ENCODE results near the gene COL11A2.

Gene COL11A2

DNA sequence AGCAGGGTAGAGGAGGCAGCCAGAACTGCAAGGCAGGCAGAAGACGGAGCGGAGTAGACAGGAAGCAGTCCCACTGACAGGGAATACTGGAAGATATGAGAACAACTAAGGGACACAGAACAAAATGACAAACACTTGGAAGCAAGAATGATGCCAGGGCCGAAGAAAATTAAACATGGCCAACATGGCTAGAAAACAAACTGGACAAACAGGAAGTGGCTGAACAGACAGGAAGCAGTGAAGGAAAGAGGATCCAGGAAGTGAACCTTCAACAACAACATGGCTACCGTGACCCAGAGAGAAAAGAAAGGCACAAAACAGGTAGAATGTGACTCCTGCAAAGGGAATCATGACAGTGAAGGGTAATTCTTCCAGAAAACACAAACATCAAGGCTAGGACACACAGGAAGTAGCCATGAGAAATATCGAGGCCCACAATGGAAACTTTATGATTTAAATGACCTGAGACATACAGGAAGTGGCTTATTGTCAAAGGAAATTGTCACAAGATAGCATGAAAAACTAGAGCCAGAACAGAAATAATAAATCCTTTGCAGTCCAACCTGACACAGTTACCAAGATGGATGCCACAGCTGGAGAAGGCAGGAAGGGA, 9.1 kb downstream of the COL11A2 start:
- H3K4me1 Mint-ChIP-seq = peaks cover 22% of the 10 kb centered on the region
- peaks cover 40% of the 10 kb centered on the region for H3K27me3 Mint-ChIP-seq
- peak overlapping the region; percentile 89 for H3K27ac Mint-ChIP-seq (ENCODE audit: low read depth)
- peaks cover 3% of the 10 kb centered on the region for H3K36me3 Mint-ChIP-seq (ENCODE audit: insufficient read depth)
- DNase-seq (ENCODE audit: low spot score in 2 of 2) (no peak), ATAC-seq (replicated peaks; ENCODE audit: extremely low read depth, poor library complexity, severe bottlenecking) (no peak)
- peak overlapping the region; percentile 52 for H3K4me3 Mint-ChIP-seq
- peaks cover 13% of the 10 kb centered on the region for H3K9me3 Mint-ChIP-seq

- no peak overlapping the region for H3K4me3 Mint-ChIP-seq
- peaks cover 13% of the 10 kb centered on the region for H3K9me3 Mint-ChIP-seq
- peak overlapping the region; percentile 49 for H3K27ac Mint-ChIP-seq (ENCODE audit: low read depth)
- DNase-seq (ENCODE audit: low spot score in 2 of 2) (no peak), ATAC-seq (replicated peaks; ENCODE audit: extremely low read depth, poor library complexity, severe bottlenecking) (no peak)
- H3K4me1 Mint-ChIP-seq = peaks cover 22% of the 10 kb centered on the region
- peaks cover 40% of the 10 kb centered on the region for H3K27me3 Mint-ChIP-seq
- peaks cover 3% of the 10 kb centered on the region for H3K36me3 Mint-ChIP-seq (ENCODE audit: insufficient read depth)
These were observed 11.1 kb downstream of the COL11A2 start for GRCh38 chr6:33181141-33181540.

DNA sequence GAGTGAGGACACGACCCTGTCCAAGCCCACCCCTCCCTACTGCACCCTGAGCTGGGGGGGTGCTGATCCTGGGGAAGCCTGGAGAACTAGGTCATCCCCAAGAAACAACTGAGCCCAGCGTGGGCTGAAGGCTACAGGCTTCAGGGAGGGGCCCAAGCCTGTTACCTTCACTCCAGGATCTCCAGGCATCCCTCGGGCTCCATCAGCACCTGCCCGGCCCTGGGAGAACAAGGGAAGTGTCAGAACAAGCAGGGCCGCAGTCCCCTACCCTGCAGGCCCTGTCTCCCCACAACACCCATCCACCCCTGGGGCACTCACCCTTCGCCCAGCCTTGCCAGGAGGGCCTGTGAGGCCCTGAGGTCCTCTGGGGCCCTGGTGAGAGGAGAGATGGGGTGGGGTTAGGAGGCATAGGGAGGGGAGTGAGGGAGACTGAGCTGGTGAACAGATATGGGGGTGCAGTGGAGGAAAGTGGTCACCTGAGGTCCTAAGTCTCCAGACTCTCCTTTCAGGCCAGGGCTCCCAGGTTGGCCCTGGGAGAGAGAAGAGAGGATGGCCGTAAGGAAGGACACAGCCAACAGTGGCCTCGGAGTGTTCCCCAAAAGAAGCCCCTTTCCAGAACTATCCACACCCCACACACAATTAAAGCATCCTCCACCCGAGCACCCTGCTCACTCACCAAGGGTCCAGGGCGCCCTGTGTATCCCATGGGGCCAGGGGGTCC, 13.4 kb downstream of the COL11A2 start:
- H3K4me1 Mint-ChIP-seq = peaks cover 14% of the 10 kb centered on the region
- peaks cover 45% of the 10 kb centered on the region for H3K27me3 Mint-ChIP-seq
- H3K9me3 Mint-ChIP-seq = peaks cover 13% of the 10 kb centered on the region
- peaks cover 3% of the 10 kb centered on the region for H3K36me3 Mint-ChIP-seq (ENCODE audit: insufficient read depth)
- ATAC-seq (replicated peaks; ENCODE audit: extremely low read depth, poor library complexity, severe bottlenecking) (no peak), DNase-seq (ENCODE audit: low spot score in 2 of 2) (no peak)
- H3K27ac Mint-ChIP-seq (ENCODE audit: low read depth) = no peak overlapping the region
- H3K4me3 Mint-ChIP-seq = no peak overlapping the region

- Mint-ChIP-seq H3K9me3 (peaks cover 3% of the 10 kb centered on the region), H3K36me3 (ENCODE audit: insufficient read depth) (peaks cover 2% of the 10 kb centered on the region), H3K4me3 (no peak overlapping the region), H3K27me3 (peaks cover 53% of the 10 kb centered on the region), H3K27ac (ENCODE audit: low read depth) (no peak overlapping the region), H3K4me1 (peaks cover 3% of the 10 kb centered on the region)
- ATAC-seq (replicated peaks; ENCODE audit: extremely low read depth, poor library complexity, severe bottlenecking) (no peak), DNase-seq (ENCODE audit: low spot score in 2 of 2) (no peak)
These were observed 14.5 kb downstream of the COL11A2 start for GRCh38 chr6:33177552-33178446.

DNA sequence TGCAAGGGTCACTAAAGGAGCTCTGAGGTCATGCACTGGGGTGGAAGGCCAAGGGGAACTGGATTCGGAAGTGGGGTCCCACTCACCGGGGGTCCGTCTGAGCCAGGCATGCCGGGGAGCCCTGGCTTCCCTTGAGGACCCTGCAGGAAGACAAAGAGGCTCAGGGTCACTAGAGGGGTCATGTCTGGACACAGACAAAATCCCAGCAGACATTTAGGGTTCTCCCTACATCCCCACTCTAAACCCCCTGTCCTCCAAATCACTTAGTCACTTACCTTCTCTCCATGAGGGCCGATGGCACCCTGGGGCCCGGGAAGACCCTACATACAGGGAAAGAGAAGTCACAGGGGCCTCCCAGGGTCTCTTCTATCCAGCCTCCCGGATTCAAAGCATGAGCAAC, 15.4 kb downstream of the COL11A2 start:
- no peaks in the 10 kb centered on the region for H3K36me3 Mint-ChIP-seq (ENCODE audit: insufficient read depth)
- H3K9me3 Mint-ChIP-seq = no peaks in the 10 kb centered on the region
- no peak for ATAC-seq (replicated peaks; ENCODE audit: extremely low read depth, poor library complexity, severe bottlenecking)
- no peak for DNase-seq (ENCODE audit: low spot score in 2 of 2)
- H3K4me3 Mint-ChIP-seq = no peak overlapping the region
- peaks cover 60% of the 10 kb centered on the region for H3K27me3 Mint-ChIP-seq
- no peak overlapping the region for H3K27ac Mint-ChIP-seq (ENCODE audit: low read depth)
- H3K4me1 Mint-ChIP-seq = no peaks in the 10 kb centered on the region

DNA sequence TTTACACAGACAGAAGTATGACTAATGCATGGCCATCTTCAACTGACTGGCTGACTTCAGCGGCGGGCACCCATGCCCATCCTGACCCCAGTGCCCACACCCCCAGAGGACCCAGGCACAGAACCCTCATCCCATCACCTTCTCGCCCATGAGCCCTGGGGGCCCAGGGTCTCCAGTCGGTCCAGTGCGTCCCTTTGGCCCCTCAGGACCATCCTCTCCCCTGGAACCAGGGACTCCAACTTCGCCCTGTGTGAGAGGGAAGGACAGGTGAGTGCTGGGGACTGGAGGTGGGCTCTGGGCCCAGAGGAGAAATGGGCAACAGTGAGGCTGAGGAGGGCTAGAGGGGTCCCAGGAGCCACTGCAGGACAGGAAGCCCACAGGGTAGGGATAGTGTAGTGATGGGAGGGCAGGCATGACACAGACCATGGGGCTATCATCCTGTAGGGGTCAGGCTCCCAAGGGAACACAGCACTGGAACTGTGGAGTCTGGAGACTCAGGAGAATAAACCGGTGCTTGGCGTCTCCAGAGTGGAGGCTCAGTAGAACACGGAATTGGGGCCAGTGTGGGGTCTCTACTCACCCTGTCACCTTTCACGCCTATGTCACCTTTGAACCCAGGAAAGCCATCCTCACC, 16.7 kb downstream of the COL11A2 start:
- DNase-seq (ENCODE audit: low spot score in 2 of 2) = no peak
- H3K9me3 Mint-ChIP-seq = no peaks in the 10 kb centered on the region
- H3K27me3 Mint-ChIP-seq = peaks cover 60% of the 10 kb centered on the region
- no peaks in the 10 kb centered on the region for H3K4me1 Mint-ChIP-seq
- no peak overlapping the region for H3K4me3 Mint-ChIP-seq
- no peak for ATAC-seq (replicated peaks; ENCODE audit: extremely low read depth, poor library complexity, severe bottlenecking)
- H3K36me3 Mint-ChIP-seq (ENCODE audit: insufficient read depth) = no peaks in the 10 kb centered on the region
- no peak overlapping the region for H3K27ac Mint-ChIP-seq (ENCODE audit: low read depth)

DNA sequence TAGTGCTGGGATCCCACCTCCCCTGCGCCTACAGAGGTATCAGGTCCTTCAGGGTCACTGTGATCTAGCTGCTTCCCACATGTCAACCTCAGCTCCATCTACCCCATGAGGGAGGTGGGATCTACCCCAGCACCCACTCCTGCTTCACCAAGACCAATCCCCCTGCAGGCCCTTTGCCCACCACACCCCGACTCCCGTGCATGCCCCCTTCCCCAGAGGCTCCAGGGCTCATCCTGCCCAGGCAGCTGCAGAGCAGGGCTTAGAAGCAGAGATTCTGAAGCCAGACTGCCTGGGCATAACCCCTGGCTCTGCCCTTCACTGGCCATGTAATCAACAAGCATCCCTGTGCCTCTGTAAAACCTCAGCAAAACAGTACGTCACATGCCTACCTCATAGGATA, 17.5 kb downstream of the COL11A2 start:
- Mint-ChIP-seq H3K36me3 (ENCODE audit: insufficient read depth) (no peaks in the 10 kb centered on the region), H3K27ac (ENCODE audit: low read depth) (no peak overlapping the region), H3K27me3 (peaks cover 60% of the 10 kb centered on the region), H3K9me3 (no peaks in the 10 kb centered on the region), H3K4me1 (no peaks in the 10 kb centered on the region), H3K4me3 (no peak overlapping the region)
- DNase-seq (ENCODE audit: low spot score in 2 of 2) (no peak), ATAC-seq (replicated peaks; ENCODE audit: extremely low read depth, poor library complexity, severe bottlenecking) (no peak)

- ATAC-seq (replicated peaks; ENCODE audit: extremely low read depth, poor library complexity, severe bottlenecking) (no peak), DNase-seq (ENCODE audit: low spot score in 2 of 2) (no peak)
- Mint-ChIP-seq H3K4me1 (no peaks in the 10 kb centered on the region), H3K9me3 (no peaks in the 10 kb centered on the region), H3K4me3 (no peak overlapping the region), H3K36me3 (ENCODE audit: insufficient read depth) (peaks cover 3% of the 10 kb centered on the region), H3K27ac (ENCODE audit: low read depth) (no peak overlapping the region), H3K27me3 (peaks cover 59% of the 10 kb centered on the region)
These were observed 18.6 kb downstream of the COL11A2 start for GRCh38 chr6:33173535-33174180.

DNA sequence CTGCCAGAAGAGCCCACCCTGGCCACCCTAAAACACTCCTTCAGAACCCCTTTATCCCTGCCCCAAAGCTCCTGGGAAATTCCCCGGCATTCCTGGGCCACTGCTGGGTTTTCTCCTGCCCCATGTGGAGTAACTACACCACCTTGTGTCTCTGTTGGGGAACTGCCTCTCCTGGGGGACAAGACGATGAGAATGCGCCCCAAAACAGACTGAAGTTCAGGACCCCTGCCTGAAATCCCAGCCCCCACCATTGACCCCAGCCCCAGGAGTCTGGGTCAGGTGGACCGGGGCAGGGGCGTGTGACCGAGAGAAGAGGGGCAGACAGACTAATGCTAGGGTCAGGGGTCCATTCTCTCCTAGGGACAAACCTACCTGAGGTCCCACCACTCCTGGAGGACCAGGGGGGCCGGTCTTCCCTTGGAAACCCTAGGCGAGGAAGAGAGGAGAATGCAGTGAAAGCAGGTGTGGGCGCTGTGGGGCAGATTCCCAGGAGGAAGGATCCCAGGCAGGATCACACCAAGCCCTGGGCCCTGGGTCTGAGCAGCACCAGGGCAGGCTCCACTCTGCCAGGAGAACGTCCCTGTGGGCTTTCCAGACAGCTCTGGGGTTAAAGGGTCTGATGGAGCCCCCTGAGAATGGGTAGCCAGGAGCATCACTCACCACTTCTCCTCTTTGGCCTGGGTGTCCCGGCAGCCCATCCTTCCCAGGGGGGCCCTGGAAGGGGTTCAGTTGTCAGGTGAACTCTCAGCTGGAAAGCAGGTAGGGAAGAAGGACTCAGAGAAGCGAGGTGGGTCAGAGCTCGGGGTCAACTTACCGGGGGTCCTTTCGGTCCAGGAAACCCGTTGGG, 19.4 kb downstream of the COL11A2 start:
- H3K36me3 Mint-ChIP-seq (ENCODE audit: insufficient read depth) = peaks cover 3% of the 10 kb centered on the region
- H3K9me3 Mint-ChIP-seq = no peaks in the 10 kb centered on the region
- DNase-seq (ENCODE audit: low spot score in 2 of 2) (no peak), ATAC-seq (replicated peaks; ENCODE audit: extremely low read depth, poor library complexity, severe bottlenecking) (no peak)
- H3K4me3 Mint-ChIP-seq = no peak overlapping the region
- peaks cover 52% of the 10 kb centered on the region for H3K27me3 Mint-ChIP-seq
- H3K4me1 Mint-ChIP-seq = no peaks in the 10 kb centered on the region
- peak overlapping the region; percentile 42 for H3K27ac Mint-ChIP-seq (ENCODE audit: low read depth)

DNA sequence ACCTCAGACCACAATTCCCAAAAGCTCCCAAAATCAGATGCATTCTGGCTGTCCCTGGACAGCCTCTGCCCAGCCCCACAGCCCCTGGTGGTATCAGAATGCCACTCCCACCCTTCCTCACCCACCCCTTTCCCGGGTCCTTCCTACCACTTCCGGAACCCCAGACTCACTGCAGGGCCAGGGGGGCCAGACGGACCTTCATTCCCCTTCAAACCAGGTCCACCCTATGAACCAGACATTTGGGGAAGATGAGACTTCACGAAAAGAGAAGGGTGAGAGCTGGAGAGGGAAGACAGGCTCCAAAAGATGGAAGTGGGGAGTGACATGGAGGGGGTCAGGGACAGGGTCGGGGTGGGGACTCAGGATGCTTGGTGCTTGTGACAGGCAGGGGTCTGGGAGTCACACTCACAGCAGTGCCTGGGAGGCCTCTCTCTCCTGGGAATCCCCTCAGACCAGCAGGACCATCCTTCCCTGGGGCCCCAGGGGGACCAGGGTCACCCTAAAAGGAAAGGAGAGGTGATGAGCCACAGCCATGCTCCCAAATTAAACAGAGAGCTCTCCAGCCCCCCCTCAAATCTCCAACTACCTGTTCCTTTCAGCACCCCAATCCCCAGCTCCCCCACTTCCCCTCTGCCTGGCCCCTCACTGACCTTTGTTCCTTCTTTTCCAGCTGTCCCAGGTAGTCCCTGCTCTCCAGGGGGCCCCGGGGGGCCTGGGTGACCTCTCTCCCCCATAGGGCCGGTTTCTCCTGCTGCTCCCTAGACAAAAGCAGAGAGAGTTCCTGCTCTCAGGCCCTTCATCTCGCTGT, 20.2 kb downstream of the COL11A2 start:
- H3K36me3 Mint-ChIP-seq (ENCODE audit: insufficient read depth) = peaks cover 3% of the 10 kb centered on the region
- ATAC-seq (replicated peaks; ENCODE audit: extremely low read depth, poor library complexity, severe bottlenecking) = no peak
- no peaks in the 10 kb centered on the region for H3K4me1 Mint-ChIP-seq
- H3K27ac Mint-ChIP-seq (ENCODE audit: low read depth) = peak overlapping the region; percentile 42
- no peak for DNase-seq (ENCODE audit: low spot score in 2 of 2)
- no peaks in the 10 kb centered on the region for H3K9me3 Mint-ChIP-seq
- peaks cover 44% of the 10 kb centered on the region for H3K27me3 Mint-ChIP-seq
- no peak overlapping the region for H3K4me3 Mint-ChIP-seq

All from central memory CD8-positive, alpha-beta T cell (primary cell).